GM15510 (cell line): ENCODE measurements around the gene NTF3.

ENCODE experiments used
- POLR2A ChIP-seq: IDR thresholded peaks from 3 replicates; pipeline ENCODE4 v1.6.1; 2011; ENCODE audit warnings: borderline replicate concordance; ENCODE audit not compliant: insufficient read length; ENCODE audit errors: extremely low read depth

NTF3 gene

DNA sequence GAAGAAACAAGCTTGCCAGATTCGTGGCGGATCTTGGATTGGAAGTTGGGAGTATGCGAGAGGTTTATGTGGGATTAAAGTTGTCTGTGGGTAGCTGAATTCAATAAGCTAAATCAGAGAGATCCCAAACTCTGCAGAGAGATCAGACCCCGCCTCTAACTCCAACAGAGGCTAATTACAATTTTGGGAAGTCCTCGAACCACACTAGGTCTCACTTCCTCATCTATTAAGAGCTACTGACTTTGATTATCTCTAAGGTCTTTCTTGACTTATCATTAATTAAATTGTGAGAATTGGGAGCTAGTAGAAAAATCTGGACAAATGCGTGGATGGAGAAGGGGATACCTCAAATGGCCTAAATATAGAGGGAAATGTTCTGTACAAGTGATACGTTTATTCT, 9.1 kb downstream of the NTF3 start:
- no peak for TF ChIP-seq POLR2A

DNA sequence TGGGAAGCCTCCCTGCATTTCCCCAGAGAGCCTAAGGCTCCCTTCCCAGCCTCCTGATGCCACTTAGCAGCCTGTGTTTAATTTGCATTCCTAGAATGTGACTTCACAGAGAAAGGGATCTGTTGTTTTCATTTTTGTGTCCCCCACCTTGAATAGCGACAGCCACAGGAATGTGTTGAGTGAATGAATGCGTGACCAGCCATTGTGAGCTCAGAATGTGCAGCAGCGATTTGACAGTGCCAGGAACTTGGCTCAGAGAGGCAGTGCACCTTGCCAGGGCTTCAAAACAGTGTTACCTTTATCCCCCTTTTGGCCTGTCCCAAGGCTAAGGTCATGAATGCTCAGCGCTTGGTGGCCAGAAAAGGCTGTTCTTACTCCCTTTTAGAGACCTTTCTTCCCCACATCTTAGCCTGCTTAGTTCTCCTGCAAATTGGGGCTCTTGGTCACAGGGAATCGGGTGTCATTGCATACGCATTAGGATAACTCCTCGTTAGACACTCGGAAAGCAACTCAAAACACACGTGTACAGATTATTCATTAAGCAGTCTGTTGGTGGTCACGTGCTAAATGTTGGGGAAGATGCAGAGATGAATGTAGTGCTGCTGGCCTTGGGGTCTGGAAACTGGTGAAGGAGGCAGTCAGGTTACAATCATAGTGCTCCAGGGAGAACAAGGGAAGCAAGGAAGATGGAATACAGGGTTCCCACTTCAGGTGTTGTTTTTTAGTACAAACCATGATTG, 9.8 kb downstream of the NTF3 start:
- no peak for TF ChIP-seq POLR2A

DNA sequence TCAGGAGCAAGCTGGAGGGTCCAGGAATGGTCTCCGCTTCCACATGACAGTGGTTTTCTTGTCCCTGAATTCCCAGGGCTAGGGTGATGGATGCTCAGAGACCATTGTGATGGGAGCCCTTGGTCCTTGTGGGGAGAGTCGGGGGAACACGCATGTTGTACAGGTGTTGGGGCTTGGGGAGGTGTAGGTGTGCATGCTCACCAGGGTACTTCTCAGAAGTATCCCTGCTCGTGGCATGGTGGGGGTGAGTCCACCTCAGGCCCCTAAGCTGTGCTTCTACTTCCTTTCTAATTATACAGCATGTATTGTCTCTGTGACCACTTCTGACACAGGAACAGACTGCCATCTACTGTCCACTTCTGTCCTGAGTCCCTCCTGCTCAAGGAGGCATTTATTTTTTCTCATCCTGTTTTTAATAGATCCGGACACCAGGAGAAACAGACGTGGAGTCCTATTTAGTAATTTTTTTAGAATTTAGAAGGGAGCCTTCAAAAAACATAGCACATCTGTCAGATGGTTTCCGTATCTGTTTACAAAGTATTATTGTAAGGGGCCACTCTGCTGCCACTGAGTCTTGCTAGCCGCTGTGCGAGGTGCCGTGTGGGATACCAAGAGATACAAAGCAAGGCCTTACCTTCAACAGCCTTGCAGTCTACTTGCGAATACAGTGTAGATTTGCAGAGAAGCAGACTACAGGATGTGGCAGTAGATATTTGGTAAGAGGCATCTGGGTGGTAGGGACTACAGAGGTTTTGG, 10.5 kb downstream of the NTF3 start:
- no peak for TF ChIP-seq POLR2A

DNA sequence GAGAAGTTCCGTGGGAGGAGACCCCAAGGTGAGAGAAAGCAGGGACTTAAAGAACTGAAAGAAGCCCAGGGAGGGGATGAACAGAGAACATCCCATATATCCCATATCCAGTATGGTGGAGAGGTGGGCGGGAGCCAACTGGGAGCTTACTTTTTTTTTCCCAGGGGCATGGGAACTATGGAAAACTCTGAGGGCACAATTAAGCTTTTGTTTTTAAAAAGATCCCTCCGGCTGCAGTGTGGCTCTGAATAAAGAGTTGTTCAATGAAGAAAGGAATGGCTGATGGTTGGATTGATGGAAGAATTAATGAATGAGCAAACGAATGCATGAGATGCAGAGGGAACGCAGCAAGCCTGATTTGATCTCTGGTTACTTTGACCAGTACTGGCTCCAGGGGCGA, 12.6 kb downstream of the NTF3 start:
- no peak for TF ChIP-seq POLR2A

DNA sequence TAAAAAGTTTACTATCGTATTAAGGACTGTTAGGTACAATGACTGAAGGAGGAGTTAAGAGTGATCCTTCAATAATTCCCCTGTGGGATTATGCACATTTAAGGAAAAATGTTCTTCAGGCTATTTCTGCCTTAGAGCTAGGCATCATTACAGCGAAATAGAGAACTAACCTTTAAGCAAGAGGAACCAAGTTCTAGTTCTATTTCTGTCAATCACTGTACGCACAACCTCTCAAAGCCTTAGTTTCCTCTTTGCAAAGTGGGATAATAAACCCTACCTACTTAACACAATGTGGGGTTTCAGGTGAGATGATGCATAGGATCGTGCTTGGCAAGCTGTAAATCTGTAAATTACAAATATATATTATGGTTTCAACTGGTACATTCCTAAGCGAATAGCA, 15.4 kb downstream of the NTF3 start:
- TF ChIP-seq POLR2A = no peak

DNA sequence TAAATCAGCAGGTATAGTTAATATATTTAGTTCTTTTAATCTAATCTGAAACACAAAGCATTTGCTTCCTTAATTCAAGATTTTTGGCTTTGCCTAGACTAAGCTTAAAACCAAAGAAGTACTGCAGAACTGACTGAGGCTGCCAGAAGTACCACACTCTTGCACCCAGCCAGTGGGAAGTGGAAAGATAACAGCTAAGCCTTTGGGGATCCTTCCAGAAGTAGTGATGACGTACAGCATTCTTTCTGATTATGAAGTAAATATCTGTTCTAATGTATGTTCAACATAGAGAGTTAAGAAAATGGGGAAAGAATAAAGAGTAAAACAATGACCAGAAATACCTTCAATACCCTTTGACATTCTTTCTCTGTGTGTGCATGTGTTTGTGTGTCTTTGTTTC, 19.3 kb downstream of the NTF3 start:
- no peak for TF ChIP-seq POLR2A

DNA sequence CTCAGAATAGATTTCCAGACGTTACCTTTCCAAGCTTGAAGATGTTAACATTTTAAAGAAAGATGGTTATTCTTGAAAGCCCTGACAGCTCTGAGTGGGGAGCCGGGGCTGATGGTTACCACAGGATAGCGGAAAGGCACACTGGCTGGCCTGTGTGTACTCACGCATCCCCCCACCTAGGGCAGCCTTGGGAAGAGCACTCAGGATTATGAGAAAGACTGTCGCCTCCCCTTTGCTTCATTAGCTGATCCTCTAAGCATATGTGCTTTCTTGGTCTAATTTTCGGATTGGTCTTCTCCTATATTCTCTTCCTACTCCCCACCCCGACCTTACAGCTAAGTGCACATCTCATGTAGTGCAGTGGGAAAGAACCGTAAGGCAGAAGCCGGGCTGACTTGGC, 20.7 kb downstream of the NTF3 start:
- no peak for TF ChIP-seq POLR2A

DNA sequence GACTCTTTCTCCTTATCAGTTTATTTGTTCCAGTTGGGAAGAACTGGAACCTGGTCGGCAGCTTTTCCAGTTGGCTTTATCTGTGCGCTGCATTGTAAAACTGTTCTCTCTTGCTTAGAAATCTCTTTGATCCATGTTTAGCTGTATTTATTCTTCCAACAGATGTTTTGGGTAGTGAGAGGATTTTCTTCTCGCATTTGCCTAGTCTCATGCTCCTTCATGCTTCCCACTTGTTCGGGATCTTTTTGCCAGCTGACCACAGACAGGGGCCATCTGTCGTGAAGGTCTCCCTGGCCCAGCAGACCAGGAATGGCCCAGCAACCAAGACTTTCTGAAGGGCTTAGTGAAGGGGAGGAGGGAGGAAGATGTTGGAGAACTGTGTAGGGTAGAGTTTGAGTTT, 21.6 kb downstream of the NTF3 start:
- no peak for TF ChIP-seq POLR2A

DNA sequence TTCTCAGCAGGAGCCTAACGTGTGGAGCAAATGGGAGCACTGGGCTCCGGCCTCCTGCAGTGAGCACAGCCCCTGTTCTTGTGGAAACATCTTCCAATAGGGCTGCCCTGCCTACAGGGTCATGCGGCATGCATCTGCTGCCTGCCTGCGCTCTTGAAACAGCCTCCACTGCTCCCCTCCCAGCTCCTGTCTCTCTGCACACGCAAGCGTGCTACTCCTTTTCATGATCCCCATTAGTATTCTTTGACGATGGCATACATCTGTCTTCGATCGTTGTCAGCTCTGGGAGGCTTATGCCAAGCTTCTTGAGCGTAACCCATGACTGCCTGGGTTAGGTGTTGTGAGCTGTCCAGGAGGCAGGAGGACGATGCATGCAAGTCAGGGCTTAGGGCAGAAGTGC, 23.1 kb downstream of the NTF3 start:
- TF ChIP-seq POLR2A = no peak

DNA sequence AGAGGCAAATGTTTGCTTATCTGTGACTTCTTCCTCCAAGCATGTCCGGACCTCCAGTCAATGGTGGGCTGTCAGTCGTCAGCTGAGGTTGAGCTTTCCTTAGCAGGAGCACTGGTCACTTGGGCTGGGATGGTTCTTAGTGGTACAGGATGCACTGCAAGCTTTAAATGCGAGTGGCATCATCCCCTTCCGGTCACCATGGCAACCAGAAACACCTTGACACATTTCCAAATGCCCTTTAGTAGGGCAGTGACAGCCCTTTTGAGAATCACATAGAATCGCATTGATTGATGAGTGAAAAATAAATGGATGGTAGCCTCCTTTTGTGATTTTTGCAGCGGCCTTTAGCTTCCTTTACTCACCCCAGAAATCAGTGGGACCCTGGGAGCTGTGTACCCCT, 24.1 kb downstream of the NTF3 start:
- no peak for TF ChIP-seq POLR2A

DNA sequence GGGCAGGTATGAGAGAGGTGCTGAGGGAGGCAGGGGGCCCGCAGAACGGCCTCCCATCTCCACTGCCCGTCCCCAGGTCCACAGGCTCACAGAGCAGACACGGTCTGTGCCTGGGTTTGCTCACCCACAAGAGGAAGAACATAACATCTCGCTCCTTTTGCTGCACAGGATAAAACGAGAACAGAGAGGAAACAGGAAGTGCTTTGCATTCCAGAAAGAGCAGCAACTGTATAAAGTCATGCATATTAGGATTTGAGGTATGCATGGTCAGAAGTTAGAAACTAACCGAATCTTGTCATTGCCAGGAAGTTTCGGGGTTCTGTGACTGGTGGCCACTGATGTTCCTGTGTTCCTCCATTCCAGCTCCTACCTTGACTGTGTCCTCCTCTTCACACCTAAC, 25.0 kb downstream of the NTF3 start:
- TF ChIP-seq POLR2A = no peak

DNA sequence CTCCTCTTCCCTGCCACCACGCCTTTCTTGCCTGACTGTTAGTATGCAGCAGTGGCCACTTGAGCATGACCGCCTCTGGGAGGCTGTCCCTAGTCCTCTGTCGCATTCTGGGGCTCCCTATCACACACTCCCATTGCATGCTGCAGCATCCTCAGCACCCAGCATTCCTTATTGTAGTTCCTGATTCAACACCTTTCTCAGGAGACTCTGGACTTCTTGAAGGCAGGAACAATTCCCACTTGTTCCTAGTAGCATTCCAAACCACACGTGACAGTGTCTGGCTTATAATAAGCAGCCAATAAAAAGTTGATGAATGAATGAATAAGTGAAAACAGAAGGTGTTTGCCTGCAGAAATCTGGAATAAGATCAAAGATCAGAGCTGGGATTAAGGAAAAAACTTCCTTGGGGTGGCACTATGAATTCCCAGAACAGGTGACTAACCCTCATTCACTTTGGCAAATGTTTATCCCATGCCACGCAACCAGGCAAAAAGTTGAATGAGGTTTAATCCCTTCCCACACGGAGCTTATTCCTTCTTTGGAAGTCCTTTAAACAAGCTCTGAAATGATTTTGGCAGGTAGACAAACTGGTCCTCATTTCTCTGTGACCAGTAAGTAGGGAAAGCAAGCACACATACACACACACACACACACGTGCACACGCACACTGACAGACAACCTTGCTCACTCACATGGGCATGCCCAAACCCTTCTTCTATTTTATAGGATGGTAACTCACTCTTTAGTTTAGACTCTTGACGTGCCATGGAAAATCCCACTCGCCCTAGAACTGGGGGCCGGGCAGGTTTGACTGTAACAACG, 26.5 kb downstream of the NTF3 start:
- no peak for TF ChIP-seq POLR2A

DNA sequence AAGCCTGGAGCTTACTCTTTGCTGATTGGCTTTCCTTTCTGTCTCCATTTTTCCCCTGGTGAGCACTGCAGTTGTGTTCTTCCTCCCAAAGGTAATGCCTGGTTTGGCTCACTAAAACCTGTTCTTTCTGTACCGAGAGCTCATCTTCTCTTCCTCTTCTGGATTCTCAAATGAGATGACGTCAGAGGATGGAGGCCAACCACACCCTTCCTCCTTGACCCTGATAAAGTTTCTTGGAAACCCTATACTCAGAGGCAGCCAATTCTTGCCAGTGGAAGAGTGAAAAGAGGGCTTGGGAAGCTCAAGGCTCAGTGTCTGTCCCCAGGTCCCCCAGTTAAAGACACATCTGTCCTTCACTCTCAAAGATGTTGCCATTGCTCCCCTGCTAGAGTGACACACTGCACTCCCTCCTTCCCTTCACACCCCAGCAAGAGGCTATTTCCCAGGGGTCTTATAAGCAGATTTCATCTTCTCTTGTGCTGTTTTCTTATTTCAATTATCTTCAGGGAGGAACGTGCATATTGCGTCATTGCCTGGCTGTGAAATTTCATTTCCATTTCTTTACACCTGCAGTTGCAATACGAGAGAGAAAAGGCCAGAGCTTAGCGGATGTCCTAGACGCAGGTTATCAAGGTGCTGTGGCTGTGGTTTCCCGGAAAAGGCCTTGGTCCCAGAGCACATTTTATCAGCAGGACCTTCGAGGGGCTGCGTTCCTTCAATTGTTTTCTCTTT, 27.3 kb downstream of the NTF3 start:
- TF ChIP-seq POLR2A = no peak

DNA sequence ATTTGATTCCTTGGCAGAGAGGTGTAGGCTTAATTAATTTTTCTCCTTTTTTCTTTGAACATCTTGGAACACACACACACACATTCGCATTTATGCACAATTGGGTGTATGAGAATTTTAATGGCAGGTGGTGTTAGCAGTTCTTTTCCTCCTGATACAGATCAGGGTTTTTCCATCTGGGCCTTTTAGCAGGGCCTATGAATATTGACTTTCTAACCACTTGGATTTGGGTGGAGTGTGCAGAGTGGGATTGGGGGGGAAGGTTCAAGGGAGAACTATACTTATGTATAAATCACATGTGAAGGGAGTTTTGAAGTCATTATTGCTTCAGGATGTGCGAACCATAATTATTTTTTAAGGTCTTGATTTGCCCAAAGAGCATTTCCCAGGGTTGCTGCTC, 28.9 kb downstream of the NTF3 start:
- no peak for TF ChIP-seq POLR2A

DNA sequence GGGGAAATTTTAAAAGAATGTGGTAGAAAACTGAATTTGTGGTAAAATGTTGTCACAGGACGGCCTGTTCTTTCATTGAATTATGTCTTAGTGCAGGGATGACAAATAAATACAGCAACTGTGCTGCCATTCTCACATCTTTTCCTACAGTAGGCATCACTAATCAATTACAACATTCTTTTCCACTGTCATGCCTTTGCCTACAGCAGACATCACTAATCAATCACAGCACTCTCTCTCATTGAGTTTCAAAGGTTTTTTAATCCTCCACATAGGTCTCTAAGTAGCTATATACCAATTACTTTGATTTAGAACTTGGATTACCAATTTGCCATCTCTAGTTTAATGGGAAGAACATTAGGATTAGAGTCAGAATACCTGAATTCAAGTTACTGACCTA, 30.1 kb downstream of the NTF3 start:
- no peak for TF ChIP-seq POLR2A
